ENCODE results near the gene CNOT6L.
"Not testable (repeated sequence)": the region's sequence is repeated elsewhere in the genome, so short reads cannot be mapped to it uniquely, and the experiment has no call there.

Gene CNOT6L

GRCh38 chr4:77728420-77728819, 90.7 kb downstream of the CNOT6L start:
- TF ChIP-seq CTCF (IDR thresholded peaks at IDR 0.05; ENCODE audit: borderline replicate concordance, control extremely low read depth, extremely low read depth, insufficient read depth, missing control alignments), result no peak
- in situ Hi-C loops (cut with MboI; ENCODE audit: low sequenced_read_pairs, unreplicated experiment), result no loop called here
- no peak for DNase-seq (ENCODE audit: low spot score)

DNA sequence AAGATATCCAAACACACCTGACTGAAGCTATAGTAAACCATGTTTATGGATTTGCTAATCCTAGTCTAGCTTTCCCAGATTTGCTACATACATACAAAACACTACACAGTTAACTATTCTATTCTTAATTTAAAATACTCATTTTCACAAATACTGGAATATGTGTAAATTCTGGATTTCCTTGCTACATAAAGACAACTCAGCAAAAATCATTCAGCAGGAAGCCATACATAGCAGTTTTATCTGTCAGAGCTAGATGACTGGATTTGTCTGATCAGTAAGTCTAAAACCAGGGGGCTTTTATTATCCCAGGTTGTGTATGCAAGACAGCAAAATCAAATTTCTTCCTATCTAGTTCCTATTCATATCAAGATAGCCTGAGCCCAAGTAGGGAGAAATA, 98.1 kb downstream of the CNOT6L start:
- no peak for DNase-seq (ENCODE audit: low spot score)
- TF ChIP-seq CTCF (IDR thresholded peaks at IDR 0.05; ENCODE audit: borderline replicate concordance, control extremely low read depth, extremely low read depth, insufficient read depth, missing control alignments), result no peak
- in situ Hi-C loops (cut with MboI; ENCODE audit: low sequenced_read_pairs, unreplicated experiment), result no loop called here

GRCh38 chr4:77718500-77718899, 100.7 kb downstream of the CNOT6L start:
- in situ Hi-C loops (cut with MboI; ENCODE audit: low sequenced_read_pairs, unreplicated experiment); DNase-seq (ENCODE audit: low spot score): not testable (repeated sequence)

GRCh38 chr4:77715414-77716290, 103.5 kb downstream of the CNOT6L start:
- no peak for DNase-seq (ENCODE audit: low spot score)
- in situ Hi-C loops (cut with MboI; ENCODE audit: low sequenced_read_pairs, unreplicated experiment), result no loop called here

DNA sequence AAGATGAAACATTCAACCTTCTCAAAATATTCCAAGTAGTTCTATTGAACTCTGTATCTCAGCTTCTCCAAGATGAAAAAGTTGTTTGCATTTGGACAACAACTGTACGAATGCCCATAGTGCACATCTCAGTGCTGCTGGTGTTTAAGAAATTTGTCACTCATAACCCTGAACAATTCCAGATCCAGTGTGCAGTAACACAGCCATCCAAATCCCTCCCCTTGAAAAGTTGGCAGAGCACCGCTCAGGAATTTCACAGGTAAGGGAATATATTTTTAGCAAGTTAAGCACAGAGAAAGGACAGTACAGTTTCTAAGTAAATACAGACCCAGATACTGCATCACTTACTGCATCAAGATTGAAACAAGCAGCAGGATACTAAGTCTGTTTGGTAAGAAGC, 104.7 kb downstream of the CNOT6L start:
- in situ Hi-C loops (cut with MboI; ENCODE audit: low sequenced_read_pairs, unreplicated experiment), result no loop called here
- no peak for TF ChIP-seq CTCF (IDR thresholded peaks at IDR 0.05; ENCODE audit: borderline replicate concordance, control extremely low read depth, extremely low read depth, insufficient read depth, missing control alignments)
- no peak for DNase-seq (ENCODE audit: low spot score)

More at GRCh38 chr4:77715414-77716290, 103.5 kb downstream of the CNOT6L start:
- TF ChIP-seq CTCF (IDR thresholded peaks at IDR 0.05; ENCODE audit: borderline replicate concordance, control extremely low read depth, extremely low read depth, insufficient read depth, missing control alignments), result no peak

DNA sequence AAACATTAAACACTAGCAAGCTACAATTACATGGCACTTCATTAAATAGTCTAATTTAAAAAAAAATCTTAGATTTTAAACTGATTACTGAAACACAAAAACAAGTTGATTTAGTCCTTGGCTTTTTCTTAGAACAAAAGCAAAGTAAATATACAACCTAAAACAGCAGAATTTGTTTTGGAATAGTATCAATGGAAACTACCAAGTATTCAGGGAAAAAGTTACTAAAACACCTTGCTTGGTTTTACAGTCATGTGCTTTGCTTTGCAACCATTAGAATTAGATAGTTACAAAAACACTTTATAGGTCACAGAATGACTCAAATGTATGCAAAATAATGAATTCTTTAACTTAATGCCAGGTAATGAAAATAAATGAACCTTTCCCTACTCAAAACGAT, 105.3 kb downstream of the CNOT6L start:
- no peak for DNase-seq (ENCODE audit: low spot score)
- in situ Hi-C loops (cut with MboI; ENCODE audit: low sequenced_read_pairs, unreplicated experiment), result no loop called here
- no peak for TF ChIP-seq CTCF (IDR thresholded peaks at IDR 0.05; ENCODE audit: borderline replicate concordance, control extremely low read depth, extremely low read depth, insufficient read depth, missing control alignments)

- no peak for TF ChIP-seq CTCF (IDR thresholded peaks at IDR 0.05; ENCODE audit: borderline replicate concordance, control extremely low read depth, extremely low read depth, insufficient read depth, missing control alignments)
- DNase-seq (ENCODE audit: low spot score), result no peak
- in situ Hi-C loops (cut with MboI; ENCODE audit: low sequenced_read_pairs, unreplicated experiment), result no loop called here
Observed at GRCh38 chr4:77712675-77713074, 106.5 kb downstream of the CNOT6L start.

Measured in GM13976 (cell line).